Activated CD8-positive, alpha-beta memory T cell treated with anti-CD3 and anti-CD28 coated beads for 1 hour (primary cell): Measurements from ENCODE around the gene SOX9.

Experiments
- DNase-seq, 2 donors: peaks; one replicate each; pipeline ENCODE4 v3.0.0-alpha.2; 2020; ENCODE audit warnings: low read depth in 1 of 2; ENCODE audit errors: extremely low read depth in 1 of 2

Gene SOX9

GRCh38 chr17:72158895-72159885, 38.4 kb downstream of the SOX9 start:
- DNase-seq: no peak

GRCh38 chr17:72162569-72162968, 41.7 kb downstream of the SOX9 start:
- DNase-seq: no peak

- no peak for DNase-seq
Measured at GRCh38 chr17:72163474-72163873, 42.7 kb downstream of the SOX9 start.

- DNase-seq: no peak
Measured at GRCh38 chr17:72164158-72164739, 43.4 kb downstream of the SOX9 start.

GRCh38 chr17:72165192-72165866, 44.5 kb downstream of the SOX9 start:
- no peak for DNase-seq

GRCh38 chr17:72165867-72166439, 45.1 kb downstream of the SOX9 start:
- DNase-seq: no peak

GRCh38 chr17:72167593-72167992, 46.8 kb downstream of the SOX9 start:
- DNase-seq: no peak

GRCh38 chr17:72169823-72170222, 49.0 kb downstream of the SOX9 start:
- no peak for DNase-seq

- DNase-seq: no peak
Measured at GRCh38 chr17:72171703-72172667, 51.2 kb downstream of the SOX9 start.

GRCh38 chr17:72173499-72174116, 52.8 kb downstream of the SOX9 start:
- DNase-seq: no peak

- DNase-seq: no peak
Measured at GRCh38 chr17:72175263-72175662, 54.4 kb downstream of the SOX9 start.
